ENCODE data around the gene ZNF382. TPM values are rescaled to one million over a fixed set of nuclear protein-coding genes. Genes with fewer than 3 reads are reported as not detected.

The ZNF382 gene
- total RNA-seq, 1 experiment from 2014 or later: 5.4 TPM

DNA sequence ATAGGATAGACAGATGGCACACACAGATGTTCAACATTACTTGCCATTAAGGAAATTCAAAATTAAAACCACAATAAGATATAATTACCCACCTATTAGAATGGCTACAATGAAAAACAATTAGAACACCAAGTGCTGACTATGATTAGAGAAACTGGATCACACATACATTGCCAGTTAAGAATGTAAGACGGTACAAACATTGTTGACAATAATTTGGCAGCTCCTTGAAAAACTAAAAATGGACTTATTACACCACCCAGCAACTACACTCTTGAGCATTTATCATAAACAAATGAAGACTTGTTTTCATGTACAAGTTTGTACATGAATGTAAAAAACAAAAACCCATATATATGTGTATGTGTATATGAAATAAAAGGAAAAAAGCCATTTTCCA, 47.8 kb downstream of the ZNF382 start:
- H3K4me3 ChIP-seq: no peak overlapping the region
- no peaks in the 10 kb centered on the region for H3K27me3 ChIP-seq
- H3K9me3 ChIP-seq: peaks cover 35% of the 10 kb centered on the region
- DNase-seq: no peak
- peaks cover 67% of the 10 kb centered on the region for H3K36me3 ChIP-seq

DNA sequence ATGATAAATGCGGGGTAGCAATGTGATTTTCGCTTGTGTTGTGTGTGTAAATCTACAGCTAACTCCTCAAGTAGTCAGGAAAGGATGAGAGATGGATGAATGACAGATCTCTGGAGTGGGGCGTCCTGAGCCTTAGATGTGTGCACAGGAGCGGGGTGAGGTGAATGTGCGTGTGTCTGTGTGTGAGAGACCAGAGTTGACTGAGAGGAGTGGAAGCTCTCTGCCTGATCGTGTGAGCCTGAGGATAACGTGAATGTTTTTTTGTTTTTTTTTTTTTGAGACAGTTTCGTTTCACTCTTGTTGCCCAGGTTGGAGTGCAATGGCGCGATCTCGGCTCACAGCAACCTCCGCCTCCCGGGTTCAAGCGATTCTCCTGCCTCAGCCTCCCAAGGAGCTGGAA, 60.7 kb downstream of the ZNF382 start:
- Histone ChIP-seq H3K4me3 (peak overlapping the region; percentile 82), H3K27me3 (no peaks in the 10 kb centered on the region), H3K36me3 (peaks cover 26% of the 10 kb centered on the region), H3K9me3 (peaks cover 29% of the 10 kb centered on the region)
- no peak for DNase-seq

DNA sequence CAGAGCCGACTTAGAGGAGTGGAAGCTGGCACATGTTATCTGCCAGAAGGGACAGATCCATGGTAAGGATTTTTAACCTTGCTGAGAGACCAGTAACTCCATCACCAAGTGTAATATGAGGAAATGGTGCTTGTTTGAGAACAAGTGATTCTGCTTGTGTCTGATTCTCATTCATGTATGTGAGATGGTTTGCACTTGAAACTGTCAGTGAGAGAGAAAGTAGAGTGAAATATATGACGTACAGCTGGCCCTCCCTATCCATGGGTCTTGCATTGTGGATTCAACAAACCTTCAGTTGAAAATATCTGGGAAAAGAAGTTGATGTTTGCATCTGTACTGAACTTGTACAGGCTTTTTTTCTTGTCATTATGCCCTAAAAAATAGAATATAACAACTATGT, 63.5 kb downstream of the ZNF382 start:
- peaks cover 15% of the 10 kb centered on the region for H3K36me3 ChIP-seq
- H3K27me3 ChIP-seq: no peaks in the 10 kb centered on the region
- DNase-seq: no peak

DNA sequence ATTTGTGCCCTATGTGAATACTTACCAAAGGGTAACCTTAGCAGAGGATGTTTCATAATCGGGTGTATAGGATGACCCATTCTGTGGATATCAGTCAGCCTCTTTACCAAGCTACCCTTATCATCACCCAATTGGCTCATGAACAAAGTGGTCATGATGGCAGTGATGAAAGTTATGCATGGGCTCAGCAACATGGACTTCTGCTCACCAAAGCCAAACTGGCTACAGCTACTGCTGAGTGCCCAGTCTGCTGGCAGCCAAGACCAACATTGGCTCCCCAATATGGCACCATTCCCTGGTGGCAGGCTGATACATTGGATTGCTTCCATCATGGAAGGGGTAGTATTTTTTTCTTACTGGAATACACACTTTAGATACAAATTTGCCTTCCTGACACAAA, 67.3 kb downstream of the ZNF382 start:
- no peak for DNase-seq
- Histone ChIP-seq H3K27me3 (no peaks in the 10 kb centered on the region), H3K4me3 (no peak overlapping the region), H3K36me3 (no peaks in the 10 kb centered on the region), H3K9me3 (peaks cover 7% of the 10 kb centered on the region)

More for the DNA sequence above, 63.5 kb downstream of the ZNF382 start:
- Histone ChIP-seq H3K9me3 (peaks cover 21% of the 10 kb centered on the region), H3K4me3 (no peak overlapping the region)

DNA sequence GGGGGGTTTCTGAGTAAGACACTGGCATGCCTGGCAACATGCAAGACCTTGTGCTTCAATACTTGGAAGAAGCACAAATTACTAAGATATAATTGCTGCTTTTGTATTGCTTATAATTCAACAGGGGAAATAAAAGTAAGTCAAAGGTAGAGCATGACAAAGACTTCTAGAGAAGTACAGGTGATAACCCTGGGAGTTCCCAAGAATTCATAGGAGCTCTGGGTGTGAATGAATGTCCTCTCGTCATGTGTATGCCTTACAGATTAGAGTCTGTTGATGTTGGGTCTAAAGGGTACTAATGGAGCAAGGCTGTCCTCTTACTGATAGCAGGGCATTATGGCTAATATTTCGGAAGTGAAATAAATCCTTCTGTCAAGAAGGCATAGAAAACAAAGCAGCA, 69.1 kb downstream of the ZNF382 start:
- no peak for DNase-seq
- Histone ChIP-seq H3K4me3 (no peak overlapping the region), H3K27me3 (no peaks in the 10 kb centered on the region), H3K36me3 (no peaks in the 10 kb centered on the region), H3K9me3 (peaks cover 7% of the 10 kb centered on the region; the same call in 1 of the 2 replicates)

DNA sequence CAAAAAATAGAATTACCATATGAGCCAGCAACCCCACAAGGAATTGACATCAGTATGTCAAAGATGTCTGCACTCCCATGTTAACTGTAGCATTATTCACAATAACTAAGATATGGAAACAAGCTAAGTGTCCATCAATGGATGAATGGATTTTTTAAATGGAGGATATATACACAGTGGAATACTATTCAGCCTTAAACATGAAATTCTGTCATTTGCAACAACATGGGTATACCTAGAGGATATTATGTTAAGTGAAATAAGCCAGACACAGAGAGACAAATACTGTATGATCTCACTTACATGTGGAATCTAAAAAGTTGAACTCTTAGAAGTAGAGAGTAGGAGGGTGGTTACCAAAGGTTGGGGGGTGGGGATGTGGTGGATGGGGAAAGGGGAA, 74.3 kb downstream of the ZNF382 start:
- H3K27me3 ChIP-seq: no peaks in the 10 kb centered on the region
- peaks cover 15% of the 10 kb centered on the region for H3K9me3 ChIP-seq
- no peak overlapping the region for H3K4me3 ChIP-seq
- 0 out of 2 replicates have a peak, but pooled peaks cover 2% of the 10 kb centered on the region for H3K36me3 ChIP-seq
- no peak for DNase-seq

Other genes starting within 250 kb of the ZNF382 start
- gene ZFP14, start 226.1 kb upstream of the ZNF382 start, total RNA-seq (2014; rRNA removed; shearing (Covaris generic); ENCODE audit: low replicate concordance): 1.3 and 1.7 TPM in 2 replicates
- 0.36 and 3.4 TPM in 2 replicates for gene ZFP82, start 186.7 kb upstream of the ZNF382 start, total RNA-seq (2014; rRNA removed; shearing (Covaris generic); ENCODE audit: low replicate concordance)
- gene ZNF566, start 115.8 kb upstream of the ZNF382 start, total RNA-seq (2014; rRNA removed; shearing (Covaris generic); ENCODE audit: low replicate concordance): 1.8 TPM in 1 of 2 replicates, not detected in the other
- 2.2 and 4.1 TPM in 2 replicates for gene ZNF260, start 77.0 kb upstream of the ZNF382 start, total RNA-seq (2014; rRNA removed; shearing (Covaris generic); ENCODE audit: low replicate concordance)
- 6.4 and 16.8 TPM in 2 replicates for gene ZNF529, start 32.0 kb upstream of the ZNF382 start, total RNA-seq (2014; rRNA removed; shearing (Covaris generic); ENCODE audit: low replicate concordance)
- gene ZNF461, start 61.5 kb downstream of the ZNF382 start, total RNA-seq (2014; rRNA removed; shearing (Covaris generic); ENCODE audit: low replicate concordance): 1.3 and 52.2 TPM in 2 replicates
- 1.8 and 5.6 TPM in 2 replicates for gene ZNF567, start 82.3 kb downstream of the ZNF382 start, total RNA-seq (2014; rRNA removed; shearing (Covaris generic); ENCODE audit: low replicate concordance)
- 0.20 TPM in 2 replicates for gene ZNF850, start 167.5 kb downstream of the ZNF382 start, total RNA-seq (2014; rRNA removed; shearing (Covaris generic); ENCODE audit: low replicate concordance)
- 0.20 and 0.36 TPM in 2 replicates for gene ZNF790, start 233.1 kb downstream of the ZNF382 start, total RNA-seq (2014; rRNA removed; shearing (Covaris generic); ENCODE audit: low replicate concordance)
- not detected in 2 replicates for gene ZNF345, start 245.6 kb downstream of the ZNF382 start, total RNA-seq (2014; rRNA removed; shearing (Covaris generic); ENCODE audit: low replicate concordance)

Measured in MG63 (cell line).